A673 (cell line): ENCODE measurements around the gene ACSL6.

Experiments
- CTCF ChIP-seq: fragments of 300-800, 200-600 bp; sonication (generic); conservative IDR thresholded peaks from 2 replicates; pipeline ENCODE4 v1.5.1; 2017; ENCODE audit warnings: low read depth, mild to moderate bottlenecking, antibody characterized with exemption, low read length, moderate library complexity, mixed read lengths
- EZH2 ChIP-seq: fragments of 200-600 bp; sonication (generic); IDR thresholded peaks from 2 replicates; pipeline ENCODE4 v1.6.1; 2017; ENCODE audit warnings: borderline replicate concordance, low read depth, mild to moderate bottlenecking, mixed read lengths, antibody characterized with exemption, low read length; ENCODE audit not compliant: poor library complexity, severe bottlenecking

GRCh38 chr5:132033122-132033521 is 21.7 kb upstream of the ACSL6 start:
- TF ChIP-seq CTCF (no peak), EZH2 (no peak)
